Measurements from ENCODE around the gene PIRT. TPM values are rescaled to one million over a fixed set of nuclear protein-coding genes. Genes with fewer than 3 reads are reported as not detected.

The PIRT gene
- total RNA-seq, 1 experiment from 2014 or later, result not detected

GRCh38 chr17:10843811-10844210 lies 5.9 kb upstream of the PIRT start (continued):
- TF ChIP-seq REST (IDR thresholded peaks at IDR 0.05; ENCODE audit: low read depth), result no peak
- no peak for TF ChIP-seq ZBTB33 (IDR thresholded peaks at IDR 0.05; ENCODE audit: extremely low read depth, insufficient replicate concordance, low read length)
- TF ChIP-seq RAD21 (IDR thresholded peaks at IDR 0.05; ENCODE audit: low read depth), result no peak
- no peak for TF ChIP-seq CBX3 (IDR thresholded peaks at IDR 0.05; ENCODE audit: low read depth)
- no peak for TF ChIP-seq POLR2A (IDR thresholded peaks at IDR 0.05; ENCODE audit: borderline replicate concordance, extremely low read depth, insufficient read depth, insufficient read length)
- TF ChIP-seq YY1 (IDR thresholded peaks at IDR 0.05; ENCODE audit: extremely low read depth, insufficient replicate concordance, low read depth, low read length), result no peak
- no peak for TF ChIP-seq SRF (IDR thresholded peaks at IDR 0.05; ENCODE audit: low read depth)
- no peak for TF ChIP-seq EZH2phosphoT487 (IDR thresholded peaks at IDR 0.05; ENCODE audit: borderline replicate concordance)
- TF ChIP-seq SP1 (IDR thresholded peaks at IDR 0.05; ENCODE audit: low read depth), result no peak

Data from HCT116 (cell line).